Activated CD8-positive, alpha-beta memory T cell treated with anti-CD3 and anti-CD28 coated beads for 1 hour (primary cell): ENCODE measurements around the gene OR1B1.
"Not testable (repeated sequence)": the region's sequence is repeated elsewhere in the genome, so short reads cannot be mapped to it uniquely, and the experiment has no call there.

Experiments used
- DNase-seq, 2 donors: peaks; one replicate each; pipeline ENCODE4 v3.0.0-alpha.2; 2020; ENCODE audit warnings: low read depth in 1 of 2; ENCODE audit errors: extremely low read depth in 1 of 2

The OR1B1 gene

DNA sequence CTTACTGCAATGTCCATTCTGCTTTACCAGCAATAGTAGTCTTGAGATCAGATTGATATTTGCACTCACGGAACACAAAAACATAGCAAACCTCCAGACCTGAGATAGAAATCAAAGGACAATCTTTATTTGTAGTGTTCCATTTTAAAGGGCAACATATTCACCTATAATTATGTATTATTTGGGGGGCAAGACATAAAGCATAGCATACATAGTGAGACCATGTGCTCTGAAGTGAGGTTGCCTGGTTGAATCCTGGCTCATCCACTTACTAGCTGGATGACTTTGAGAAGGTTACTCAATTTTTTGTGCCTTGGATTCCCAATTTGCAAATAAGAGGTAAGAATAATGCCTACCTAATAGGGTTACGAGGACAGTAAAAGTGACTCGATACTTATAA lies at the start of gene OR1B1:
TSS of gene OR1B1 (minus strand) at position 101 of the 400 bp plus-strand sequence.
- no peak for DNase-seq

DNA sequence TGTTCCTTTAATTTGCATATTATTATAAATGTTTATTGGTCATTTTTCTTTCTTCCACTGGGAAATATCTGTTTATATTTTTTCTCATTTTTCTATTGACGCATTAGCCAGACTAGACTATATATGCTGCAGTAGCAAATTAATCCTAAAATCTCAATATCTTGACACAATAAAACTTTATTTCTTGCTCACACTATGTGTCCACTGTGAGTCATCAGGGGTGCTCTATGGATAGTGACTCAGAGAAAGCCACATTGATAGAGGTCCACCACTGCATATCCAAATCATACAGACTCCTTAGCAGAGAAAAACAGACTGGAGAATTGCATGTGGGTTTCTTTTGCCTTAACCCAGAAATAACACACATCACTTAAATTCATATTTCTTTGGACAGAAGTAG lies 38.3 kb upstream of the OR1B1 start:
- no peak for DNase-seq

DNA sequence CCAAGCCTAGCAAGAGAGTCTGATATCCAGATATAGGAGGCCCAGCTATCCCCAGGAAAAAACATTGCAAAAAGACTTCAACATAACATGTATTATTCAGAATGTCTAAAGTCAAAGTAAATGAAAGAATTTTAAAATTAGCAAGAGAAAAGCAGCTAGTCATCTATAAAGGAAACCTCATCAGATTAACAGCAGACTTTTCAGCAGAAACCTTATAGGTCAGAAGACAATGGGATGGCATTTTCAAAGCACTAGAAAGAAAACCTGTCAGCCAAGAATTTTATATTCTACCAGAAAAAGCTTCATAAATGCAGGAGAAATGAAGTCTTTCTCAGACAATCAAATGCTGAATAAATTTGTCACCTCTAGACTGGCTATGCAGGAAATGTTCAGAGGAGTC lies 27.4 kb upstream of the OR1B1 start:
- no peak for DNase-seq

DNA sequence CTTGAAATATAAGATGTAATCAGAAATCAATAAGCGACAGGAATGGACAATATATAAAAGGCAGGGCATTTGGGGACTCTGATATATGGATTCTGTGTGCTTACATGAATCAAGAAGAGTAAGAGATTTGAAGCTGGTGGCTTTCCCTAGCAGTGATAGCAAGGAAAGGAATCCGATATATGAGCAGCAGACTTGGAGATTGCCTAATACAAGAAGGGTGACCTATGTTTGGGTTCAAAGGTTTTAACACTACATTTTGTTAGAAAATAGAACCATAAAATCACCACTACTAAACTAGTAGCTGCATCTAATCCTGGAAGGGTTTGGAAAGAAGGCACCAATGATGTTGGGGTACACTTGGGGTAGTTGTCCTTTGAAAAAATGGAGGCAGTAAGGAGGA lies 15.1 kb upstream of the OR1B1 start:
- DNase-seq, result no peak

DNA sequence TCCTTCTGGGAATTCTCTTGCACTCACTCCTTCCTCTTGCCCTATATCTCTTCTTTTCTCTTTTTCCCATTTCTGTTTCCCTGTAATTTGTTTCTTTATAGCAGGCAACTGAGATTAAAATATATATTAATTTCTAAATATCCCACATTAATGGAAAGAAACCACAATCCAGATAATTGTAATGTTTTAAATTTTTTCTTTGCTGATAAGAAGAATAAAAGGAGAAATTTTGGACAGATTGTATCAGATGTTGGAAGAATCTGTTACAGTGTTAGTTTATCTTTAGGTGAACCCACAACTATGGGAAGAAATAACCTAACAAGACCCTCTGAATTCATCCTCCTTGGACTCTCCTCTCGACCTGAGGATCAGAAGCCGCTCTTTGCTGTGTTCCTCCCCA lies 4.0 kb upstream of the OR1B1 start, which contains the start of gene OR1L1:
TSS of gene OR1L1 (plus strand) at position 301 of the 400 bp plus-strand sequence. CDS start at position 301, 0 bp downstream.
- no peak for DNase-seq

DNA sequence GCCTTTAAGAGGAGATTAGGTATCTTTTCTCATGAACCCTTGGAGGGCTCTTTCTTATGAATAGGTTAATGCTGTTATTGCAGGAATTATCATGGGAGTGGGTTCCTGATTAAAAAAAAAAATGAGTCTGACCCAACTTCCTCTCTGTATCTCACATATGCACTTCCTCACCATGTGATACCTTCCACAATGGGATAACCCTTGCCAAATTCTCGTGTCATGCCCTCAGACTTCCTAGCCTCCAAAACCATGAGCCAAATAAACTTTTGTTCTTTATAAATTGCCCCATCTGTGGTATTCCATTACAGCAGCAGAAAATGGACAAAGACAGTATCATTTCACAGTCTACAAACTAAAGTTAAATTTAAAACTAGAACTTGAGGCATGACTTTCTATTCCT lies 1.0 kb downstream of the OR1B1 start:
- no peak for DNase-seq

DNA sequence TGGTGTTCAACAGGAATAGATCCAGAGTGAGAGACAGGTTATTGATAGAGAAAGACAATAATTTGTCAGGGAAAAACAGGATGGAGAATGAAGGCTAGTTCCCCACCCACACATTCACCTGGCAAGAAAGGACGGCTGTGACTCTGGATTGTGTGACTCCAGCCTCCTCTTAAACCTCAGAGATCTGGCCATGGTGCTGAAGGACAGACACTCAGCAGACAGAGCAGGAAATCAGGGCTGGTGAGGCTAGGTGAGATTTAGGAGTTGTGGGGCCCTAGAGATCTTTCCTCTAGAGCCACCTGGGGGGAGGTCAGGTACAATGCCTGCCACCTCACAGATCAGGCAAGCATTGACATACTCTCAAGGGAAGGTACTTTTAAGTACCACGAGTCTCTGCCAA lies 15.2 kb downstream of the OR1B1 start:
- no peak for DNase-seq

DNA sequence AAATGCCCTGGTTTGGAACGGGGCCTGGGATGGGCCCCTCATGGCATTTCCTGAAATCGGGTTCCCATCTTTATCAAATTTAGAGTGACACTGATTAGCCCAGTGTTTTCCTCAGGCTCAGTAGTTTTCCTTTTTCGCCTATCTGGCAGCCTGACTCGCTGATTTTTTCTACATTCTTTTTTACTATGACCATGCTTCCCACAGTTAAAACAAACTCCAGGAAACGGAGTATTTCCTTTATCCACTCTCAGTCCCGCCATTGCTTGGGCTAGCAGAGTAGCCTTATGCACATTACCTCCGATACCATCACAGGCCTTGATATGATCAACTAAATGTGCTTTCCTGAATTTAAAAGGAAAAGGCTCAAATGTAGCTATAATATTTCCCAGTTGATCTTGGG lies 37.4 kb downstream of the OR1B1 start:
- no peak for DNase-seq

DNA sequence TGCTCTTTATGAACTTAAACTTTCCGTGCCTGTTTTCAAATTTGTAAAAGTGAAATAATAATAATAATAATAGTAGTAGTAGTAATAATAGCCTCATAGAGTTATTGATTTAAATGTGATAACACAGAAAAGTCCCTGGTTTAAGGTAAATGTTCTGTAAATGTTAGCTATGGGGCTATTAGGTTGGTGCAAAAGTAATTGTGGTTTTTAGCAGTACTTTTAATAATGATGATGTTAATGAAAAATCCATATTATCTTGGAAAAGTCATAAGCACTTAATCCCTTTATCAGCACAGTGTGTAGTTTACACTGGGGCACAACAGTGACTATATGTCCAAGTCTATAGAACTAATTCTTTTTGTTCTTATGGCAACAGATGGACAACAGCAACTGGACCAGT lies 43.1 kb downstream of the OR1B1 start, which contains the start of gene OR1Q1:
TSS of gene OR1Q1 (plus strand) at position 377 of the 400 bp plus-strand sequence. CDS start at position 377, 0 bp downstream.
- DNase-seq, result no peak

DNA sequence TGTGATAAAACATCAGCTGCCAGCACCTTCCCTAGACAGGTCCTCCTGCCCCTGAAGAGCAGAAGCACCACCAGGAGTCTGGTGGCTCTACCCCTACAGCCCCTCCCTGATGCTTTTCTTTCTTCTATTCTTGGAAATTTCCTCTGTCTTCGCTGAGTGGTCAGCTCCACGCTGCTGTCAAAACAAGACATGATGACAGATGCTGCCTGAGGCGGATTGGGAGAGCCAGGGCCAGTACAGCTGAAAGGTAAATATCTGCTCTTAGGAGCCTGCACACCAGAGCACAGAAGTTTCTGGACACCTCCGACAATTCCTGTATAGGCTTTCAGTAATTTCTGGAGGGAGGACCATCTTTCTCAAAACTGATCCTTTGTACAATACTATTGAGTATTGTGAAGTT lies 47.6 kb downstream of the OR1B1 start:
- DNase-seq, result no peak

DNA sequence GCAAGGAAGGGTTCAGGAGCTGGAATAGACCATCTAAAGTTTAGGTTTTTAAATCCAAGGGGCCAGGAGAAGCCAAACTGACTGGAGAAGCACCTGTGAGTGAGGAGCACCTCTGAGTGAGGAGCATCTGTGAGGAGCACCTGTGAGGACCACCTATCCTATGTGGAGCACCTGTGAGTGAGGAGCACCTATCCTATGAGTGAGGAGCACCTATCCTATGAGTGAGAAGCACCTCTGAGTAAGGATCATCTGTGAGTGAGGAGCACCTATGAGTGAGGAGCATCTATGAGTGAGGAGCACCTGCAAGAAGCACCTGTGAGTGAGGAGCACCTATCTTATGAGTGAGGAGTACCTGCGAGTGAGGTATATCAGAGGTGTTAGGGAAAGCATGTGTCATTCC lies 50.8 kb downstream of the OR1B1 start:
- no peak for DNase-seq

DNA sequence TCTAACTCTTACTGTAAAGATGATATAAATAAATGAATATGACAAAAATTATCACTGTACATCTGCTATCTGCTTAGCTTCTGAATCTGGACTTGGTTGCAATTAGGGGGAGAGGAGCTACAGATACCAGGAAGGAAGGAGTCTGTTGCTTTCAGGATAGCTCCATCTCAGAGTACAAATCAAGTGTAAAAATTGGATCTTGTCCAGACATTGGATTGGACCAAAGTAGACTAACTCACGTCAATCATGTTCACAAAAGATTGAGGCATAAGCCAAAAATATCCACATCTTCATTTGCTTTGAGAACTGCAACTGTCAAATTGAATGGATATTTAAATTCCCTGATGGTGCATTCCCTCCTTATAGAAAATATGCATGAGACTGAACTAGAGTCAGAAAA lies 51.7 kb downstream of the OR1B1 start:
- no peak for DNase-seq

DNA sequence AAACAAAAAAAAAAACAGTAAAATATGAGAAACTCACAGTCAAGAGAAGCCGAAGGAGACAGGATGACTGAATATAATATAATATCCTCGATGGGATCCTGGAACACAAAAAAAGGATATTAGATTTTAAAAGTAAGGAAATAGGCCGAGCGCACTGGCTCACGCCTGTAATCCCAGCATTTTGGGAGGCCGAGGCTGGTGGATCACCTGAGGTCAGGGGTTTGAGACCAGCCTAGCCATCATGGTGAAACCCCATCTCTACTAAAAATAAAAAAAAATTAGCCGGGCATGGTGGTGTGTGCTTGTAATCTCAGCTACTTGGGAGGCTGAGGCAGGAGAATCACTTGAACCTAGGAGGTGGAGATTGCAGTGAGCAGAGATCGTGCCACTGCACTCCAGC lies 74.1 kb downstream of the OR1B1 start, which contains the start of gene OR1L8:
TSS of gene OR1L8 (minus strand) at position 101 of the 400 bp plus-strand sequence. CDS start 14,907 bp downstream, outside the sequence.
- not testable (repeated sequence) for DNase-seq

DNA sequence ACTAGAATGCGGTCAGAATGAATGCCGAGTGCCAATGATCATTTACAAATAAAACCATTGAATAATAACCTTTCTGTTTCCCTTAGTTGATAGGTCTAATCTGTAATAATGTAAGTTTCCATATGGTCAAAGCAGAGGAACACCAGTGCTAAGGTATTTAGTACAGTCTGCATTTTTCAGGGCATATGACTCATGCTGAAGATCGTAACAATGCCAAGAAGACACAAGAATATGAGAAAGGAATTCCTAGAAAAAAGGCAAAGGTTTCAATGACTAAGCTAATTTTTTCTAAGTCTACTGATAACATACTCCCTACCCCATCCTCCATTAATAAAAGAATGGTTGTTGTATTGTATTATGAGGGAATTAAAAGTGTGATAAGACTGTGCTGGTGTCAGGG lies 77.1 kb downstream of the OR1B1 start:
- DNase-seq, result no peak

DNA sequence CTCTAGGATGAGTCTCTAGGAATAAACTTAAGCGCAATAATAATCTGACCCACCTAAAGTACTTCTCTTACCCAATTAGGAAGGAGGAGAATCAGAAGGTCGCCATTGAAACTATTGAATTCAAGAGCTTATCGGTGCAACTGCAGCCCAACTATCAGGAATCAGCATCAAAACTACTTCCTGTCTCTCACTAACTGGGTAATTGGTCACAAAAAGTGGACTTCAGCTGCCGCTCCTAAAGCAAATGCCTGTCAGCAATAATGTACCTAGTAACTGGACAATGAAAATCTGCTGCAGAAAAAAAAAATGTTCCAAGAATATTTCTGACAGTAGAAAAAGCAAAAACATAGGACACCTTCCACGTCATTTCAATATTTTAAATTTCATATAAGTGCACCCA lies 77.6 kb downstream of the OR1B1 start:
- DNase-seq, result no peak
